ENCODE data around the gene LCMT1. TPM values are rescaled to one million over a fixed set of nuclear protein-coding genes. Genes with fewer than 3 reads are reported as not detected.

The LCMT1 gene
- total RNA-seq, 1 experiment from 2014 or later, result 31.0 TPM

GRCh38 chr16:25171390-25171789, 59.8 kb downstream of the LCMT1 start:
- H3K36me3 ChIP-seq (ENCODE audit: low read depth, low read length), result no peaks in the 10 kb centered on the region
- BruUV-seq (replicated peaks), result no TSS peak
- no peaks in the 10 kb centered on the region for H3K9me3 ChIP-seq (ENCODE audit: low read length)
- H3K27ac ChIP-seq (ENCODE audit: low read length), result no peak overlapping the region
- no peaks in the 10 kb centered on the region for H3K9me2 ChIP-seq (replicated peaks; ENCODE audit: low read length)
- no peaks in the 10 kb centered on the region for H3F3A ChIP-seq (ENCODE audit: low read length, unreplicated experiment)
- POLR2A ChIA-PET (ENCODE audit: unreplicated experiment), result no interaction called here
- CTCF ChIA-PET, result no interaction called here
- no peak for ATAC-seq
- H2AFZ ChIP-seq (ENCODE audit: low read length), result no peak overlapping the region
- no peak overlapping the region for H3K4me2 ChIP-seq (ENCODE audit: low read length)
- H3K27me3 ChIP-seq (ENCODE audit: low read length), result no peaks in the 10 kb centered on the region
- no peak for DNase-seq
- H3K4me1 ChIP-seq (ENCODE audit: insufficient read depth, low read length), result no peaks in the 10 kb centered on the region
- H4K20me1 ChIP-seq (ENCODE audit: low read length), result no peaks in the 10 kb centered on the region
- TF ChIP-seq EZH2 (IDR thresholded peaks at IDR 0.05; ENCODE audit: low read length, unreplicated experiment) (no peak), EZH2phosphoT487 (IDR thresholded peaks at IDR 0.05; ENCODE audit: borderline replicate concordance, low read length) (no peak)
- TF ChIP-seq, protein P1, sequence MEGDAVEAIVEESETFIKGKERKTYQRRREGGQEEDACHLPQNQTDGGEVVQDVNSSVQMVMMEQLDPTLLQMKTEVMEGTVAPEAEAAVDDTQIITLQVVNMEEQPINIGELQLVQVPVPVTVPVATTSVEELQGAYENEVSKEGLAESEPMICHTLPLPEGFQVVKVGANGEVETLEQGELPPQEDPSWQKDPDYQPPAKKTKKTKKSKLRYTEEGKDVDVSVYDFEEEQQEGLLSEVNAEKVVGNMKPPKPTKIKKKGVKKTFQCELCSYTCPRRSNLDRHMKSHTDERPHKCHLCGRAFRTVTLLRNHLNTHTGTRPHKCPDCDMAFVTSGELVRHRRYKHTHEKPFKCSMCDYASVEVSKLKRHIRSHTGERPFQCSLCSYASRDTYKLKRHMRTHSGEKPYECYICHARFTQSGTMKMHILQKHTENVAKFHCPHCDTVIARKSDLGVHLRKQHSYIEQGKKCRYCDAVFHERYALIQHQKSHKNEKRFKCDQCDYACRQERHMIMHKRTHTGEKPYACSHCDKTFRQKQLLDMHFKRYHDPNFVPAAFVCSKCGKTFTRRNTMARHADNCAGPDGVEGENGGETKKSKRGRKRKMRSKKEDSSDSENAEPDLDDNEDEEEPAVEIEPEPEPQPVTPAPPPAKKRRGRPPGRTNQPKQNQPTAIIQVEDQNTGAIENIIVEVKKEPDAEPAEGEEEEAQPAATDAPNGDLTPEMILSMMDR (conservative IDR thresholded peaks at IDR 0.05; ENCODE audit: low read depth, low read length), result no peak
- no peak overlapping the region for H3K9ac ChIP-seq (ENCODE audit: low read length)
- intact Hi-C loops (cut with micrococcal nuclease), result no loop called here
- H3K4me3 ChIP-seq (ENCODE audit: low read length), result no peak overlapping the region
- H3K79me2 ChIP-seq (ENCODE audit: low read length), result no peaks in the 10 kb centered on the region

DNA sequence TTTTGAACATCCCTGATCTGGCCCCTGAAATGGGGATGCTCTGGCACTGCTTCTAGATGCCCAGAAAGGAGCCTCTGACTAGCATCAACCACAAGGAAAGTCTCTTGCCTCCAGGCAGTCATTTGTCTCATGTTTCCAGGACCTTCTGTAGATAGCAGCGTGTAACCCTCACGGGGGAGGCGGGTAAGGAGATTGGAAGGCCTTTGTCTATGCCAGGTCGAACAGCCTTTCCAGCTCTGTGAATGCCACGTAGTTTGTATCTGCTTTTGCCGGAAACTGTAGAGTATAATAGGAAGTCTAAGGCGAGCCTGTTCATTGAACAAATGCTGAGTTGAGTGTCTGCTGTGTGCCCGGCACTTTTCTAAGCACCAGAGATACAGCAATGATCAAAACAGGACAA, 61.3 kb downstream of the LCMT1 start:
- ATAC-seq (no peak), DNase-seq (no peak)
- Histone ChIP-seq H3K36me3 (ENCODE audit: low read depth, low read length) (no peaks in the 10 kb centered on the region), H3K9me3 (ENCODE audit: low read length) (no peaks in the 10 kb centered on the region), H4K20me1 (ENCODE audit: low read length) (no peaks in the 10 kb centered on the region), H2AFZ (ENCODE audit: low read length) (no peak overlapping the region), H3K9me2 (replicated peaks; ENCODE audit: low read length) (no peaks in the 10 kb centered on the region), H3K27ac (ENCODE audit: low read length) (no peak overlapping the region), H3K4me2 (ENCODE audit: low read length) (no peak overlapping the region), H3K79me2 (ENCODE audit: low read length) (no peaks in the 10 kb centered on the region), H3F3A (ENCODE audit: low read length, unreplicated experiment) (no peaks in the 10 kb centered on the region), H3K27me3 (ENCODE audit: low read length) (no peaks in the 10 kb centered on the region), H3K4me1 (ENCODE audit: insufficient read depth, low read length) (no peaks in the 10 kb centered on the region), H3K9ac (ENCODE audit: low read length) (no peak overlapping the region), H3K4me3 (ENCODE audit: low read length) (no peak overlapping the region)
- intact Hi-C loops (cut with micrococcal nuclease), result no loop called here
- CTCF ChIA-PET, result interaction anchor here (0.5 kb wide), 2 partner anchors 53 to 266 kb away, joined by 3 read pairs; no protein-coding TSS in a partner anchor
- POLR2A ChIA-PET (ENCODE audit: unreplicated experiment), result no interaction called here
- BruUV-seq (replicated peaks), result no TSS peak
- TF ChIP-seq, protein P1 (conservative IDR thresholded peaks at IDR 0.05; ENCODE audit: low read depth, low read length), result no peak
- TF ChIP-seq EZH2phosphoT487 (IDR thresholded peaks at IDR 0.05; ENCODE audit: borderline replicate concordance, low read length) (no peak), EZH2 (IDR thresholded peaks at IDR 0.05; ENCODE audit: low read length, unreplicated experiment) (no peak)

GRCh38 chr16:25174285-25174684, 62.7 kb downstream of the LCMT1 start:
- Histone ChIP-seq H3K79me2 (ENCODE audit: low read length) (no peaks in the 10 kb centered on the region), H3K36me3 (ENCODE audit: low read depth, low read length) (no peaks in the 10 kb centered on the region), H3K4me1 (ENCODE audit: insufficient read depth, low read length) (no peaks in the 10 kb centered on the region), H3K4me3 (ENCODE audit: low read length) (no peak overlapping the region), H3K27ac (ENCODE audit: low read length) (no peak overlapping the region), H3K4me2 (ENCODE audit: low read length) (no peak overlapping the region), H3K9ac (ENCODE audit: low read length) (no peak overlapping the region), H3F3A (ENCODE audit: low read length, unreplicated experiment) (no peaks in the 10 kb centered on the region), H3K27me3 (ENCODE audit: low read length) (no peaks in the 10 kb centered on the region), H3K9me2 (replicated peaks; ENCODE audit: low read length) (no peaks in the 10 kb centered on the region), H3K9me3 (ENCODE audit: low read length) (no peaks in the 10 kb centered on the region), H2AFZ (ENCODE audit: low read length) (no peak overlapping the region), H4K20me1 (ENCODE audit: low read length) (no peaks in the 10 kb centered on the region)
- TF ChIP-seq EZH2phosphoT487 (IDR thresholded peaks at IDR 0.05; ENCODE audit: borderline replicate concordance, low read length) (no peak), EZH2 (IDR thresholded peaks at IDR 0.05; ENCODE audit: low read length, unreplicated experiment) (no peak)
- TF ChIP-seq, protein P1 (conservative IDR thresholded peaks at IDR 0.05; ENCODE audit: low read depth, low read length), result no peak
- intact Hi-C loops (cut with micrococcal nuclease), result no loop called here
- ChIA-PET CTCF (no interaction called here), POLR2A (ENCODE audit: unreplicated experiment) (no interaction called here)
- no peak for DNase-seq
- BruUV-seq (replicated peaks), result no TSS peak
- ATAC-seq, result no peak
